ENCODE data around the gene C2CD4D.

GRCh38 chr1:151885479-151885878 lies 45.9 kb upstream of the C2CD4D start:
- TF ChIP-seq POLR2A (IDR thresholded peaks at IDR 0.05) (no peak), CTCF (IDR thresholded peaks at IDR 0.05) (no peak)

Data from uterus (tissue), 2 donors.